Dendritic cell treated with granulocyte-macrophage colony-stimulating factor and Interleukin-4, amounts not matched to agents 40 ng/mL and 50 ng/mL, for 4 days (primary cell): ENCODE results near the gene ZNF423.
"Not testable (repeated sequence)": the region's sequence is repeated elsewhere in the genome, so short reads cannot be mapped to it uniquely, and the experiment has no call there.

Experiments
- H3K27ac Mint-ChIP-seq: one replicate; pipeline ENCODE4 v1.8.0; 2022; ENCODE audit warnings: mild to moderate bottlenecking, mixed read lengths
- H3K27me3 Mint-ChIP-seq: one replicate; pipeline ENCODE4 v1.8.0; 2022; ENCODE audit warnings: mild to moderate bottlenecking, mixed read lengths
- H3K36me3 Mint-ChIP-seq: one replicate; pipeline ENCODE4 v1.8.0; 2022; ENCODE audit warnings: low read depth, mixed read lengths
- H3K4me1 Mint-ChIP-seq: one replicate; pipeline ENCODE4 v1.8.0; 2022; ENCODE audit warnings: low read depth, mixed read lengths
- H3K4me3 Mint-ChIP-seq: one replicate; pipeline ENCODE4 v1.8.0; 2022; ENCODE audit warnings: mild to moderate bottlenecking, moderate library complexity, mixed read lengths
- H3K9me3 Mint-ChIP-seq: one replicate; pipeline ENCODE4 v1.8.0; 2022; ENCODE audit warnings: mixed read lengths
- intact Hi-C: fragments of 100-400 bp; cut with micrococcal nuclease; formaldehyde crosslinking; loops from one replicate; pipeline ENCODE4 v1.15.0; 2022

ZNF423 gene

DNA sequence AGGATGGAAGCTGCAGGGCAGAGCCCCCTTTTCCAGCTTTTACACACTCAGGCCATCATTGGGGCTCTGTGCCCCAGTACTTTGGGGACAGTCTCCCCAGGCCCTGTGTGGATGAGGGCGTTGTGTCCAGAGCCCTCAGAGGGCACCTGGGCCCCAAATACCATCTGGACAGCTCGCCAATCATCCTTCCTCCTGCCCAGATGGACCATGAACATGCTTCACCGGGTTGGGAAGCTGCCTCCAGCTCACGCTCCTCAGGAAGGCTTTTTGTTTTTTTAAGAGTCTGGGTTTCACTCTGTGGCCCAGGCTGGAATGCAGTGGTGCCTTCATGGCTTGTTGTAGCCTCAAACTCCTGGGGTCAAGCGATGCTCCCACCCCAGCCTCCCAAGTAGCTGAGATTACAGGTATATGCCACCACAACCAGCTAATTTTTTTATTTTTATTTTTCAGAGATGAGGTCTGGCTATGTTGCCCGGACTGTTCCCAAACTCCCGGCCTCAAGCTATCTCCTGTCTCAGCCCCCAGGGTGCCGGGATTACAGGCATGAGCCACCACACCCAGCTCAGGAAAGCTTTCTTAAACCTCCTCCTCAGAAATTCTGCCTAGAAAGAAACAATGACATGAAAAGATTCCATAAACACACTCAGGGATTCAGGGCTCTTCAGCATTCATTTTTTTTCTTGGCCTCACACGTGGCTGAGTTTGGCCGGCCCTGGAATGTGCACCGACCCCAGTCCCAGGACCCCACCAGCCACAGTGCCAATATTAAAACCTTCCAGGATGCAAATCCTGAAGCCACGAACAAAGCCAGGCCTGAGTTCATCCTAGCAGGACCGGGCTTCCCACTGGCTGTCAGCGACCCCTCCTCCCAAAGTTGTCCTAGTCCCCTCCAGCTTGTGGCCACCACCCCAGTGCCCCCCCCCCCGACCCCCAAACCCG lies 27.4 kb upstream of the ZNF423 start:
- H3K9me3 Mint-ChIP-seq = no peaks in the 10 kb centered on the region
- H3K4me1 Mint-ChIP-seq = no peaks in the 10 kb centered on the region
- intact Hi-C loops = no loop called here
- no peaks in the 10 kb centered on the region for H3K36me3 Mint-ChIP-seq
- H3K27me3 Mint-ChIP-seq = peaks cover 7% of the 10 kb centered on the region
- no peak overlapping the region for H3K4me3 Mint-ChIP-seq
- H3K27ac Mint-ChIP-seq = no peak overlapping the region

DNA sequence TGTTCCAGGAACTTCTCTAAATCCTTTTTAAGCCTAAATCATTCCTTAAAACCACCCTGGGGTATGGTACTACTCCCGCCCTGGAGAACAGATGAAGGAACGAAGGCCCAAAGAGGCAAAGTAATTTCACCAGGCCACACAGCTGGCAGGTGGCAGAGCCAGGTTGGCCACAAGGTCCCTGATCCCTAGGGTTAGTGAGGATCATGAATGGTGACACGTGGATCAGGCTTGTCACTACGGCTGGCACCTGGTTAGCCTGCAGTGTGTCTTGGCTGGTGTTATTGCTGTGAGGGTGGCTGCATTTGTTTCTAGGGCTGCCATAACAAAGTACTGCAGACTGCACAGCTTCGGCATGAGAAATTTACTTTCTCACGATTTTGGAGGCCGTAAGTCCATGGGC lies 26.0 kb upstream of the ZNF423 start:
- peaks cover 20% of the 10 kb centered on the region for H3K27me3 Mint-ChIP-seq
- H3K36me3 Mint-ChIP-seq = no peaks in the 10 kb centered on the region
- H3K4me1 Mint-ChIP-seq = no peaks in the 10 kb centered on the region
- H3K9me3 Mint-ChIP-seq = no peaks in the 10 kb centered on the region
- H3K27ac Mint-ChIP-seq = no peak overlapping the region
- intact Hi-C loops = no loop called here
- no peak overlapping the region for H3K4me3 Mint-ChIP-seq

DNA sequence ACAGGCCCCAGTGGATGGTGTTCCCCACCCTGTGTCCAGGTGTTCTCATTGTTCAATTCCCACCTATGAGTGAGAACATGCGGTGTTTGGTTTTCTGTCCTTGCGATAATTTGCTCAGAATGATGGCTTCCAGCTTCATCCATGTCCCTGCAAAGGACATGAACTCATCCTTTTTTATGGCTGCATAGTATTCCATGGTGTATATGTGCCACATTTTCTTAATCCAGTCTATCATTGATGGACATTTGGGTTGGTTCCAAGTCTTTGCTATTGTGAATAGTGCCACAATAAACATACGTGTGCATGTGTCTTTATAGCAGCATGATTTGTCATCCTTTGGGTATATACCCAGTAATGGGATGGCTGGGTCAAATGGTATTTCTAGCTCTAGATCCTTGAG lies 22.6 kb upstream of the ZNF423 start:
- H3K36me3 Mint-ChIP-seq, H3K4me3 Mint-ChIP-seq, H3K27ac Mint-ChIP-seq, H3K4me1 Mint-ChIP-seq, H3K9me3 Mint-ChIP-seq, intact Hi-C loops: not testable (repeated sequence)
- H3K27me3 Mint-ChIP-seq = peaks cover 47% of the 10 kb centered on the region

DNA sequence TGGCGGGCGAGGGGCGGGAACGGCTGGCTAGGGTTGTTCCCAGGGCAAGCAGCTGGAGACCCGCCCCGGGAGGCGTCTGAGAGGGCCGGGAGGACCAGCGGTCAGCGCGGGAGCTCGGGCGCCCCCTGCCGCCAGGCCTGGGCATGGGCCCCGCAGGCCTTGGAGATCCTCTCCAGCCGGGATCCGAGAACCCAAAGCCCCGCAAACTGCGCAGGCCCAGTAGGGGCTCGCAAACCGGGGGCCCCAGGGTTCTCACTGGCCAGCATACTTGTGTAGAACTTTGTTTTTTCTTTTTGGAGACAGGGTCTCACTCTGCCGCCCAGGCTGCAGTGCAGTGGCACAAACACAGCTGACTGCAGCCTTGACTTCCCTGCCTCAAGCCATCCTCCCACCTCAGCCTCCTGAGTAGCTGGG lies 20.8 kb upstream of the ZNF423 start:
- H3K36me3 Mint-ChIP-seq = no peaks in the 10 kb centered on the region
- no peaks in the 10 kb centered on the region for H3K9me3 Mint-ChIP-seq
- H3K4me3 Mint-ChIP-seq = no peak overlapping the region
- H3K4me1 Mint-ChIP-seq = peaks cover 5% of the 10 kb centered on the region
- H3K27ac Mint-ChIP-seq = no peak overlapping the region
- intact Hi-C loops = no loop called here
- H3K27me3 Mint-ChIP-seq = peaks cover 51% of the 10 kb centered on the region

DNA sequence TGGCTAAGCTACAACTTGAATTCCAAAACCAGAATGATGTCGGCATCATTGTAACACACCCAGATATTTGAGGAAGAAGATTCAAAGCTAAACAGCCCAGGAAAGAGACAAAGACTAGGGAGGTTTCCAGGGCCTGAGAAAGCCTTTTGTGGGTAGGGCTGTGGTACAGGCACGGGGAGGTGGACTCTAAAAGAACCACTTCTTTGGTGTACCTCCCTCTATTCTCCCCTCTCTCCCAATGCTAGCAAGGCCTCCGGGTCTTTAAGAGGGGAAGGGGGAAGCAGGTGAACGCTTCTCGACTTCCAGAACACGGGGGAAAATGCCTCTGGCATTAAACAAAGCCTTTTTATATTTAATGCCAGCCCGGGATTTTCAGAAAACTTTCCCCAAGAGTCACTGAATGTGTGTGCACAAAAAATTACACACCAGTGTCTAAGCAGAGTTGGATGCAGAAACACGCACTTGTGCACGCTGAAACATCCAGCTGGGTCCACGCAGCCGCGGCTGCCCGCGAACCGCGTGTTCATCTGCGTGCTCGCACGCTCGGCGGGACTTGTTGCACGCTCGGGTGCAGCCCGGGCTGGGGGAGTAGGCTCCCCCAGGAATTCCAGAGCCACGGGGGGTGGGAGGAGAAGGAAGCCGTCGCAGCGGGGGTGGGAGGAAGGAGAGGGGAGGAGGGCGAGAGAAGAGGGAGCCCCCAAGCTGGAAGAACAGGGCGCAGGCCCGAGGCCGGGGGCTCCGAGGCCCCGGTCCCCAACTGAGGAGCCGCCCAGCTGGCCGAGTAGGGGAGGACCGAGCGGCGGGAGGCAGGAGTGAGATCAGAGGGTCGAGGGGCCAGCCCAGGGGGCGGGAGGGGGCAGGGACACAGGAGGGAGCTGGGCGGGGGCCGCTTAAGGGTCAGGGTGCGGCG lies 20.1 kb upstream of the ZNF423 start:
- Mint-ChIP-seq H3K36me3 (no peaks in the 10 kb centered on the region), H3K27ac (no peak overlapping the region), H3K4me3 (no peak overlapping the region), H3K27me3 (peaks cover 48% of the 10 kb centered on the region), H3K9me3 (no peaks in the 10 kb centered on the region), H3K4me1 (peaks cover 5% of the 10 kb centered on the region)
- intact Hi-C loops = no loop called here

DNA sequence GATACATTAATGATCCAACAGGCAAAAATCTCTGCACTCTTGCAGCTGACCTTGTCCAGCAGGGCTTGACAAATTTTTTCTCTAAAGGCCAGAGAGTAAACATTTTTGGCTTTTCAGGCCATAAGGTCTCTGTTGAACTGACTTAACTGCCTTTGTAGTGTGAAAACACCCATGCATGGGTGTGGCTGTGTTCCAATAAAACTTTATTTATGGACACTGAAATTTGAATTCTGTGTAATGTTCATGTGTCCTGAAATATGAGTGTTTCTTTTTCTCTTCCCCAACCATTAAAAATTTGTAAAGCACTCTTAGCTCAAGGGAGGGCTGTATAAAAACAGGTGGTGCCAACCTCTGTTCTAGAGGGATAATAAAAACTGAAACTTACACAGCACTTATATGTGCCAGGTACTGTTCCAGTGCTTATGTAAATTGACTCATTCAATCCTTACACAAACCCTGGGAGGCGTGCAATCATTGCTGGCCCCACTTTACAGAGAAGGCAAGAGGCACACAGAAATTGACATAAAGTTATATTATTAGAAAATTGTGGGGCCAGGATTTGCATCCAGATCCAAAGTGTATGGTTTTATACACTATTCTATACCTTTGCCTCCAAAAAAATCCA lies 18.8 kb upstream of the ZNF423 start:
- Mint-ChIP-seq H3K4me1 (peaks cover 5% of the 10 kb centered on the region), H3K9me3 (no peaks in the 10 kb centered on the region), H3K27ac (no peak overlapping the region), H3K36me3 (no peaks in the 10 kb centered on the region), H3K4me3 (no peak overlapping the region), H3K27me3 (peaks cover 49% of the 10 kb centered on the region)
- intact Hi-C loops = no loop called here

DNA sequence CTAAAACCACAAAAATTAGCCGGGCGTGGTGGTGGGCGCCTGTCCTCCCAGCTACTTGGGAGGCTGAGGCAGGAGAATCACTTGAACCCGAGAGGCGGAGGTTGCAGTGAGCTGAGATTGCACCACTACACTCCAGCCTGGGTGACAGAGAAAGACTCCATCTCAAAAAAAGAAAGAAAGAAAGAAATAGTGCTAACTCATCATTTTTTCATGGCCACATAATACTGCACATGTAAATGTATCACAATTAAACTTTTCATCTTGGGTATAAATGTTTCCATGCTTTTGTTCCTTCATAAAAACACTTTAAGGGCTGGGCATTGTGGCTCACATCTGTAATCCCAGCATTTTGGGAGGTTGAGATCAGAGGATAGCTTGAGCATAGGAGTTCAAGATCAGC lies 15.9 kb upstream of the ZNF423 start:
- H3K4me1 Mint-ChIP-seq, H3K9me3 Mint-ChIP-seq, H3K27ac Mint-ChIP-seq, H3K4me3 Mint-ChIP-seq, H3K36me3 Mint-ChIP-seq, intact Hi-C loops: not testable (repeated sequence)
- H3K27me3 Mint-ChIP-seq = peaks cover 35% of the 10 kb centered on the region

DNA sequence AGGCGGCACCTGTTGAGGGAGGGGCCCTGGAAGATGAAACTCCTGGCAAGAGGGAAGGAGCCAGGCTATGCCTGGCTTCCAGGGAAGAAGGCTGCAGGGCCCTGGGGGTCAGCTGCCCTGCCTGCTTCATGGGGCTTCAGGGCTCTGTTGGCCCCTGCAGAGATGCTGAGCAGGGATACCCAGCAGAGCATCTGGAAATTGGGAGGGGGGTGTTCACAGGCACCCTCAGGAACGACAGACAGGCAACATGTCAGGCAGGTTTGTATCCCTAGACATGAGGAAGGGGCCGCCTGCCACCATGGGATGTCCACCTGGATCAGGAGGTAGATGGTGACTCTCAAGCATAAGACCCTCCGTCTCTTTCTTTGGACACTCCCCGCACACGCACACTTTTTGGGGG lies 13.8 kb upstream of the ZNF423 start:
- no peak overlapping the region for H3K4me3 Mint-ChIP-seq
- H3K36me3 Mint-ChIP-seq = no peaks in the 10 kb centered on the region
- intact Hi-C loops = no loop called here
- H3K27ac Mint-ChIP-seq = no peak overlapping the region
- H3K27me3 Mint-ChIP-seq = peaks cover 19% of the 10 kb centered on the region
- no peaks in the 10 kb centered on the region for H3K9me3 Mint-ChIP-seq
- H3K4me1 Mint-ChIP-seq = no peaks in the 10 kb centered on the region

DNA sequence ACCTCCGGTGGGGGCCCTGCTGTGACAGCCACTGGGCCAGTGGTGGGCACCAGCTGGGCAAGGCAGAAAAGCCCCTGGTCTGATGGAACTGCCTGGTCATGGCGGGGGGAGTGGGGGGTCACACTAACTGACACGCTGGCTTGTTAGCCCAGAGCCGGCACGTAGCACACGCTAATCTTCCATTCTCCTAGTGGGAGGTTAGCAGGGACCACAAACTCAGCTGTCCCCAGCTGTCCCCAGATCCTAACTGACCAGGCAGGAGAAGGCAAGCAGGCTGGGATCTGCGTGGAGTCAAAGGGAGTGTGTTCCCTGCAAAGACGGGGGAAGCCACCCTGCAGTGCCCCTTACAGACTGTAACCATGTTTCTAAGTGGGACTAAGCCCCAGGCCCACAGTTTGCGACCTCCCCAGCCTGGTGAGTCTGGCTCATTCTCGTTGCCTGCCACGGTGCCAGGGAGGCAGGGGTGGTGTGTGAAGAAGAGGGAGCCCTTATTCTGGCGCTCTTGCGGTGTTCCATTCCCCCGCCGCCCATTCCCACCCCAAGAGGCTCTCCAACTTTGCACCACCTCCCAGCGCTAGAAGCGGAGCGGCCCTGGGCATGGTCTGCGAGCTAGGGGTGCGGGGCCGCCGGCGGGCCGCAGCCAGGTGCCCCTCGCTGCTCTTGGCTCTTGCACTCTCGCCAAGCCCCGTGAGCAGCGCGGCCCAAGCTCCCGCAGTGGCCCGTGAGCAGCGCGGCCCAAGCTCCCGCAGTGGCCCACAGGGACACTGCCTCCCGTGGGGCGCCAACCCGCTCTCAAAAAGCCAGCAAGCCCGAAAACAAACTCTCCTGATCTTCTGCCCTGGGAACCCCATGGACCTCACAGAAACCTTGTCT lies 12.1 kb upstream of the ZNF423 start:
- Mint-ChIP-seq H3K4me1 (no peaks in the 10 kb centered on the region), H3K36me3 (no peaks in the 10 kb centered on the region), H3K9me3 (no peaks in the 10 kb centered on the region), H3K27ac (no peak overlapping the region), H3K27me3 (peaks cover 22% of the 10 kb centered on the region), H3K4me3 (no peak overlapping the region)
- intact Hi-C loops = no loop called here

DNA sequence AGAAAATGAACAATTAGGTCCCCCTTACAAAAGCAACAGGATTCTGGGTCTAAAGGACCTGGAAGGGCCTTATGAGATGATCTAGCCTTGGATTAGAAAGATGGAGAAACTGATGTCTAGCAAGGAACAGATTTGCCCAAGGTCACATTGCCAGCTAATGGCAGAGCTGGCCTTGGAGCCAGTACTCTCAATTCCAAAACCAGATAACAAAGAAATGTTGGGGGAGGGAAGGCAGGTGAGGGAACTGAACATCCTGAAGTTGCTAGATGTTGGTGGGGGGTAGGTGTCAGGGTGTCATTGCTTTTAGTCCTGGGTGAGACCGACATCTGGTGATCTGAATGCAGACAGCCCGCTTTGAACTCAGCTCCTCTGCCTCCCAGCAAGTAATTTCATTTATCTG lies 11.3 kb upstream of the ZNF423 start:
- H3K36me3 Mint-ChIP-seq = no peaks in the 10 kb centered on the region
- H3K9me3 Mint-ChIP-seq = no peaks in the 10 kb centered on the region
- H3K27me3 Mint-ChIP-seq = peaks cover 24% of the 10 kb centered on the region
- no peaks in the 10 kb centered on the region for H3K4me1 Mint-ChIP-seq
- H3K4me3 Mint-ChIP-seq = no peak overlapping the region
- intact Hi-C loops = no loop called here
- no peak overlapping the region for H3K27ac Mint-ChIP-seq

DNA sequence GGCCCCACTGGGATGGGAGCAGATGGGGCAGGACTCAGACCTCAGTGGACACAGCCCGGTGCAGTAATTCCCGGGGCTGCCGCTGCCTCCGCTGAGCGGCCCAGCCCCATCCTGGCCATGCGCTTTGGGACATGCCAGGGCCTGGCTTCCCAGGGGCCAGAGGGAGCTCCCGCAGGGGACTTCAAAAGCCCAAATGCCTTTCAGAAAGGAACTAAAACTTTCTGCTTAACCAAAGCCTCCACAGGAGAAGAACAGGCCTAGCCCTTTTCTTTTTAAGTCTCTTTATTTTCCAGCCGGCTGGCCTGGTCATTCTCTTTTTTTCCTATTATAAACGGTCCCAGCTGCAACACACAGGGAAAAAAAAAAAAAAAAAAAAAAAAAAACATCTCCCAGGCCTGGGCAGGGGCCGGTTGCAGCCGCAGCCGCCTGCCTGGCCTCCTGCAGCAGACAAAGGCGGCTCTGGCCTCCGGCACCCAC lies 10.7 kb upstream of the ZNF423 start:
- H3K4me1 Mint-ChIP-seq = no peaks in the 10 kb centered on the region
- H3K36me3 Mint-ChIP-seq = no peaks in the 10 kb centered on the region
- peaks cover 28% of the 10 kb centered on the region for H3K27me3 Mint-ChIP-seq
- no peaks in the 10 kb centered on the region for H3K9me3 Mint-ChIP-seq
- H3K4me3 Mint-ChIP-seq = no peak overlapping the region
- intact Hi-C loops = no loop called here
- no peak overlapping the region for H3K27ac Mint-ChIP-seq

DNA sequence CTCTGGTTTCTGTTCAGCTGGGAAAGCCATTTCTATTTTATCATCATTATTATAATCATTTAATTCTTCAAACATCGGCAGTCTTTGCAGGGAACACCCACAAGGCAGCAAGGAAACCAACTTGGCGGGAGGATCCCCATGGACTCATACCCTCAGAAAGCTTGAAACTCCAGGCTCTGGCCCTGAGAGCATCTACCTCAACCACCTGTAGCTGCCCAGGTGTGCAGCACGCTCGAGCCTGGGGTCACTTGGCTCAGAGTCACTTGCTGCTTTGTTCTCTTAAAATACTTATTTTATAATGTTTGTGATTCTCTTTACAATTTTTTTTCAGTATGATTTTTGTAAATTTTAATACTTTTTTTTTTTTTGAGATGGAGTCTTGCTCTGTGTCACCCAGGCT lies 6.8 kb upstream of the ZNF423 start:
- intact Hi-C loops = no loop called here
- no peaks in the 10 kb centered on the region for H3K36me3 Mint-ChIP-seq
- no peak overlapping the region for H3K27ac Mint-ChIP-seq
- no peaks in the 10 kb centered on the region for H3K9me3 Mint-ChIP-seq
- H3K4me3 Mint-ChIP-seq = no peak overlapping the region
- H3K4me1 Mint-ChIP-seq = peaks cover 14% of the 10 kb centered on the region
- H3K27me3 Mint-ChIP-seq = peaks cover 61% of the 10 kb centered on the region

DNA sequence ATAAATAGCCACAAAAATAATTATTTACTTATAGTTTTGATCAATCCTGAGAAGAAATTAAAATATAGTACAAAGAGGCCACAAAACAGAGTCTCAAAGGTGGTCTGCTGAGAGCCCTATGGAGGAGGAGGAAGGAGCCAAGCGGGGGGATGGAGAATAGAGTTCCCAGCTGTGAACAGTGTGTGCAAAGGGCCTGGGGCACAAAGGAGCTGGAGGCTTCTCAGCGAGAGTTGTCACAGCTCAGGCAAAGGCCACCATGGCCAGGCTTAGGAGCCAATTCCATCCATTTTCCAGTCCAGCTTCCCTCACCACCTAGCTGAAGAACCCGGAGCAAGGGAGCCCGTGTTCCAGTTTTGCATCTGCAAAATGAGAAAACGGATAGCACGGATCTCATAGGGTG lies 5.4 kb upstream of the ZNF423 start:
- Mint-ChIP-seq H3K4me3 (no peak overlapping the region), H3K9me3 (no peaks in the 10 kb centered on the region), H3K27ac (no peak overlapping the region), H3K36me3 (no peaks in the 10 kb centered on the region), H3K27me3 (peaks cover 69% of the 10 kb centered on the region), H3K4me1 (peaks cover 18% of the 10 kb centered on the region)
- intact Hi-C loops = no loop called here
